ENCODE results near the gene MYRIP. TPM values are rescaled to one million over a fixed set of nuclear protein-coding genes. Genes with fewer than 3 reads are reported as not detected.
A peak's percentile ranks its signal among the peaks of the same experiment; 100 is the strongest.

The MYRIP gene
- polyA plus RNA-seq, 3 donors: not detected

- H3K9me3 ChIP-seq (replicated peaks in 1 of 2; ENCODE audit: control insufficient read depth in 1 of 2, insufficient read depth in 1 of 2, low read length in 2 of 2): no peaks in the 10 kb centered on the region
- H3K4me3 ChIP-seq (replicated peaks in 1 of 3; ENCODE audit: low read depth in 2 of 3, low read length in 3 of 3): no peak overlapping the region
- H3K27ac ChIP-seq (ENCODE audit: low read depth in 1 of 2, low read length in 2 of 2): peak overlapping the region; percentile 41 to 58
- no peaks in the 10 kb centered on the region for H3K36me3 ChIP-seq (replicated peaks in 1 of 2; ENCODE audit: control insufficient read depth in 1 of 2, insufficient read depth in 2 of 2, low read length in 2 of 2)
- H3K36me3 Mint-ChIP-seq: no peaks in the 10 kb centered on the region
- H2AFZ ChIP-seq (ENCODE audit: insufficient read depth, low read depth, low read length, poor library complexity, severe bottlenecking): peak overlapping the region; percentile 13
- no CpG with 5 or more reads among the region's 5 CpGs for WGBS (ENCODE audit: insufficient coverage)
- H3K4me3 Mint-ChIP-seq: no peak overlapping the region
- peaks cover 23 to 26% of the 10 kb centered on the region in 2 donors for H3K4me1 ChIP-seq (ENCODE audit: control insufficient read depth in 1 of 2, insufficient read depth in 2 of 2, low read length in 2 of 2)
- peak overlapping the region; percentile 43 to 91 (median 82) for H3K27ac Mint-ChIP-seq
- no peaks in the 10 kb centered on the region for H4K20me1 ChIP-seq (ENCODE audit: insufficient read depth, low read length)
- no peak overlapping the region for H3K9ac ChIP-seq (ENCODE audit: insufficient read depth, low read length, poor library complexity, severe bottlenecking)
- H3K27me3 Mint-ChIP-seq (ENCODE audit: low read depth in 3 of 3): no peaks in the 10 kb centered on the region
- intact Hi-C loops (cut with micrococcal nuclease): no loop called here
- no peaks in the 10 kb centered on the region for H3K79me2 ChIP-seq (ENCODE audit: insufficient read depth, low read length)
- H3K4me1 Mint-ChIP-seq: peaks cover 23% of the 10 kb centered on the region
- H3K4me2 ChIP-seq (replicated peaks; ENCODE audit: extremely low read depth, low read length, poor library complexity, severe bottlenecking): peak overlapping the region; percentile 32
- no peaks in the 10 kb centered on the region for H3K27me3 ChIP-seq (ENCODE audit: control insufficient read depth in 2 of 2, insufficient read depth in 2 of 2, low read length in 2 of 2)
- TF ChIP-seq, protein P1, sequence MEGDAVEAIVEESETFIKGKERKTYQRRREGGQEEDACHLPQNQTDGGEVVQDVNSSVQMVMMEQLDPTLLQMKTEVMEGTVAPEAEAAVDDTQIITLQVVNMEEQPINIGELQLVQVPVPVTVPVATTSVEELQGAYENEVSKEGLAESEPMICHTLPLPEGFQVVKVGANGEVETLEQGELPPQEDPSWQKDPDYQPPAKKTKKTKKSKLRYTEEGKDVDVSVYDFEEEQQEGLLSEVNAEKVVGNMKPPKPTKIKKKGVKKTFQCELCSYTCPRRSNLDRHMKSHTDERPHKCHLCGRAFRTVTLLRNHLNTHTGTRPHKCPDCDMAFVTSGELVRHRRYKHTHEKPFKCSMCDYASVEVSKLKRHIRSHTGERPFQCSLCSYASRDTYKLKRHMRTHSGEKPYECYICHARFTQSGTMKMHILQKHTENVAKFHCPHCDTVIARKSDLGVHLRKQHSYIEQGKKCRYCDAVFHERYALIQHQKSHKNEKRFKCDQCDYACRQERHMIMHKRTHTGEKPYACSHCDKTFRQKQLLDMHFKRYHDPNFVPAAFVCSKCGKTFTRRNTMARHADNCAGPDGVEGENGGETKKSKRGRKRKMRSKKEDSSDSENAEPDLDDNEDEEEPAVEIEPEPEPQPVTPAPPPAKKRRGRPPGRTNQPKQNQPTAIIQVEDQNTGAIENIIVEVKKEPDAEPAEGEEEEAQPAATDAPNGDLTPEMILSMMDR (IDR thresholded peaks at IDR 0.05): no peak
- DNase-seq: no peak
- peaks cover 0 to 5% (median 0%) of the 10 kb centered on the region in 7 donors for H3K9me3 Mint-ChIP-seq
Observed at GRCh38 chr3:40228792-40229350, 419.5 kb downstream of the MYRIP start.

DNA sequence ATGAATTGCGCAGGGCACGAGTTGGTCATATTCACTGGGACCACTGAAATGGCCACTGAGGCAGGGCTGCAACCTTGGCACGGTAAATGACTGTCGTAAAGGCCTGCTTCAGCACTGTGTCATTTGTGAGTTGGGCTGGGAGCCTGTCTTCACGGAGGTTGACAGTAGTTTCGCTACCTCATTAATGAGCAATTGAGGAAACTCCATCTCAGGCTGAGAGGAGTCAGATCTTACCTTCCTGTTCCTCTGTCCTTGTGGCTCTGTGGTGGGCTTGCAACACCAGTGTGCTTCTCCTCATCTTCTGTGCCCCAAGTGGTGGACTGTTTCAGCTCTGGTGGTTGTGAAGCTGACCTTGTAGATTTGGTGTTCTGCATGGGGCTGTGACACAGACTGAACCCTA is 420.0 kb downstream of the MYRIP start:
- peak overlapping the region; percentile 41 to 58 for H3K27ac ChIP-seq (ENCODE audit: low read depth in 1 of 2, low read length in 2 of 2)
- H3K79me2 ChIP-seq (ENCODE audit: insufficient read depth, low read length): no peaks in the 10 kb centered on the region
- Mint-ChIP-seq H3K27me3 (ENCODE audit: low read depth in 3 of 3) (no peaks in the 10 kb centered on the region), H3K4me3 (peak overlapping the region in 1 of 2 donors; percentile 69), H3K9me3 (peaks cover 0 to 5% (median 0%) of the 10 kb centered on the region in 7 donors), H3K27ac (peak overlapping the region; percentile 72 to 91 (median 83)), H3K4me1 (peaks cover 23% of the 10 kb centered on the region), H3K36me3 (no peaks in the 10 kb centered on the region)
- H3K27me3 ChIP-seq (ENCODE audit: control insufficient read depth in 2 of 2, insufficient read depth in 2 of 2, low read length in 2 of 2): no peaks in the 10 kb centered on the region
- WGBS (ENCODE audit: insufficient coverage): 28% methylated on average over 5 of the region's 6 CpGs
- H4K20me1 ChIP-seq (ENCODE audit: insufficient read depth, low read length): no peaks in the 10 kb centered on the region
- no peaks in the 10 kb centered on the region for H3K9me3 ChIP-seq (replicated peaks in 1 of 2; ENCODE audit: control insufficient read depth in 1 of 2, insufficient read depth in 1 of 2, low read length in 2 of 2)
- intact Hi-C loops (cut with micrococcal nuclease): no loop called here
- no peak overlapping the region for H3K9ac ChIP-seq (ENCODE audit: insufficient read depth, low read length, poor library complexity, severe bottlenecking)
- H3K4me3 ChIP-seq (replicated peaks in 1 of 3; ENCODE audit: low read depth in 2 of 3, low read length in 3 of 3): peak overlapping the region in 1 of 3 experiments; percentile 26
- H3K4me1 ChIP-seq (ENCODE audit: control insufficient read depth in 1 of 2, insufficient read depth in 2 of 2, low read length in 2 of 2): peaks cover 23 to 26% of the 10 kb centered on the region in 2 donors
- H3K4me2 ChIP-seq (replicated peaks; ENCODE audit: extremely low read depth, low read length, poor library complexity, severe bottlenecking): peak overlapping the region; percentile 32
- TF ChIP-seq, protein P1 (IDR thresholded peaks at IDR 0.05): no peak
- peak; percentile 83 to 99 (median 88) for DNase-seq
- H3K36me3 ChIP-seq (replicated peaks in 1 of 2; ENCODE audit: control insufficient read depth in 1 of 2, insufficient read depth in 2 of 2, low read length in 2 of 2): no peaks in the 10 kb centered on the region
- H2AFZ ChIP-seq (ENCODE audit: insufficient read depth, low read depth, low read length, poor library complexity, severe bottlenecking): peak overlapping the region; percentile 13
